A549 (cell line): ENCODE data around the gene CCL4. TPM values are rescaled to one million over a fixed set of nuclear protein-coding genes. Genes with fewer than 3 reads are reported as not detected.
A peak's percentile ranks its signal among the peaks of the same experiment; 100 is the strongest.

Experiments
- ATAC-seq, 2 experiments: fragments of 200-7000 bp in 1 of 2; fragments of >200 bp in 1 of 2; cut with Nextera tagmentation in 1 of 2; cut with Tn5 transposase in 1 of 2; 3 replicates each; pipeline versions ENCODE4 v1.8.0 to v1.9.1; 2018 to 2020; ENCODE audit warnings: mild to moderate bottlenecking in 1 of 2, moderate library complexity in 1 of 2
- CTCF ChIA-PET: fragments of 300-600 bp; sonication (Branson Sonifier 250); formaldehyde crosslinking; extraction: SDS; loops from one replicate; lab custom pipeline; 2021; ENCODE audit warnings: antibody characterized with exemption, inconsistent platforms; lab: Yijun Ruan, JAX
- POLR2A ChIA-PET: fragments of 350-600 bp; formaldehyde crosslinking; extraction: SDS; loops from one replicate; lab custom pipeline; 2021; ENCODE audit warnings: antibody characterized with exemption, inconsistent platforms; lab: Yijun Ruan, JAX
- DNase-seq, 2 experiments: peaks; one replicate each; pipeline versions ENCODE4 v3.0.0 to v3.0.0-alpha.2; 2011 to 2016; ENCODE audit warnings: low read depth in 1 of 2, low spot score in 1 of 2
- FAIRE-seq: peaks from 2 replicates; lab custom pipeline; 2011; peaks lifted over from hg19 to GRCh38; lab: Jason Lieb, UNC
- H3K27ac ChIP-seq, 2 experiments: fragments of >200 bp; sonication (Bioruptor Twin); formaldehyde crosslinking; 3 replicates each; pipeline ENCODE4 v1.5.1; 2016 to 2017
- H3K4me1 ChIP-seq: fragments of >200 bp; sonication (Bioruptor Twin); formaldehyde crosslinking; 3 replicates; pipeline ENCODE4 v1.6.1; 2016
- H3K4me2 ChIP-seq: fragments of >200 bp; sonication (Bioruptor Twin); formaldehyde crosslinking; 3 replicates; pipeline ENCODE4 v1.6.1; 2016
- H3K4me3 ChIP-seq: fragments of >200 bp; sonication (Bioruptor Twin); formaldehyde crosslinking; 3 replicates; pipeline ENCODE4 v1.5.1; 2016
- H3K9me3 ChIP-seq: fragments of >200 bp; sonication (Bioruptor Twin); formaldehyde crosslinking; 3 replicates; pipeline ENCODE4 v1.6.1; 2016
- ATOH8 ChIP-seq: fragments of 250-450 bp; sonication (Bioruptor Pico); IDR thresholded peaks from 2 replicates; pipeline ENCODE4 v1.5.0; 2020; ENCODE audit warnings: low read depth, mild to moderate bottlenecking, moderate library complexity
- CBX8 ChIP-seq: fragments of 200-600 bp; sonication (generic); IDR thresholded peaks from 2 replicates; pipeline ENCODE4 v1.6.1; 2016
- CEBPB ChIP-seq, 2 experiments: fragments of >200 bp in 1 of 2; sonication (Bioruptor Twin) in 1 of 2; formaldehyde crosslinking in 1 of 2; IDR thresholded peaks; 2 replicates each; pipeline ENCODE4 v1.6.1; 2012 to 2016
- CHD4 ChIP-seq: fragments of 200-600 bp; sonication (generic); IDR thresholded peaks from 2 replicates; pipeline ENCODE4 v1.6.1; 2016; ENCODE audit warnings: antibody characterized with exemption, mild to moderate bottlenecking, borderline replicate concordance
- CTCF ChIP-seq: fragments of >200 bp; sonication (Bioruptor Twin); formaldehyde crosslinking; IDR thresholded peaks from 3 replicates; pipeline ENCODE4 v1.5.1; 2016
- E2F6 ChIP-seq: IDR thresholded peaks from 2 replicates; pipeline ENCODE4 v1.6.1; 2012; ENCODE audit warnings: low read depth, borderline replicate concordance
- ESRRA ChIP-seq: fragments of 150-350 bp; IDR thresholded peaks from 2 replicates; pipeline ENCODE4 v1.6.1; 2014; ENCODE audit warnings: mild to moderate bottlenecking, low read length, borderline replicate concordance
- HES2 ChIP-seq: fragments of >200 bp; sonication (Bioruptor Twin); formaldehyde crosslinking; IDR thresholded peaks from 2 replicates; pipeline ENCODE4 v1.6.1; 2016
- HOXA7 ChIP-seq: fragments of 250-450 bp; sonication (Bioruptor Pico); IDR thresholded peaks from 2 replicates; pipeline ENCODE4 v1.5.0; 2020; ENCODE audit warnings: mild to moderate bottlenecking, moderate library complexity
- HOXB5 ChIP-seq: fragments of 250-450 bp; sonication (Bioruptor Pico); IDR thresholded peaks from 2 replicates; pipeline ENCODE4 v1.5.0; 2020; ENCODE audit warnings: mild to moderate bottlenecking, moderate library complexity
- JUNB ChIP-seq: fragments of >200 bp; sonication (Bioruptor Twin); formaldehyde crosslinking; IDR thresholded peaks from 2 replicates; pipeline ENCODE4 v1.6.1; 2016
- MAFK ChIP-seq: fragments of 450-650 bp; IDR thresholded peaks from 2 replicates; pipeline ENCODE4 v1.6.1; 2014; ENCODE audit not compliant: partially characterized antibody
- NPAS2 ChIP-seq: fragments of 250-450 bp; sonication (Bioruptor Pico); IDR thresholded peaks from 2 replicates; pipeline ENCODE4 v1.8.0; 2022; ENCODE audit warnings: mild to moderate bottlenecking, moderate library complexity, borderline replicate concordance
- NR3C1 ChIP-seq: fragments of >200 bp; sonication (Bioruptor Twin); formaldehyde crosslinking; IDR thresholded peaks from 3 replicates; pipeline ENCODE4 v1.6.1; 2017
- RAD21 ChIP-seq, 2 experiments: fragments of >200 bp in 1 of 2; sonication (Bioruptor Twin) in 1 of 2; formaldehyde crosslinking in 1 of 2; IDR thresholded peaks in 1 of 2; conservative IDR thresholded peaks in 1 of 2; 2 replicates in 1 of 2; 3 replicates in 1 of 2; pipeline ENCODE4 v1.6.1; 2012 to 2018; ENCODE audit warnings: inconsistent platforms in 1 of 2
- SMC3 ChIP-seq: fragments of >200 bp; sonication (Bioruptor Twin); formaldehyde crosslinking; IDR thresholded peaks from 3 replicates; pipeline ENCODE4 v1.6.1; 2018; ENCODE audit warnings: inconsistent platforms
- TP53 ChIP-seq: fragments of 250-450 bp; sonication (Bioruptor Pico); IDR thresholded peaks from 2 replicates; pipeline ENCODE4 v1.5.0; 2021; ENCODE audit warnings: mild to moderate bottlenecking, moderate library complexity
- ZFP36 ChIP-seq: fragments of 450-650 bp; IDR thresholded peaks from 2 replicates; pipeline ENCODE4 v1.6.1; 2014; ENCODE audit warnings: borderline replicate concordance; ENCODE audit not compliant: partially characterized antibody
- WGBS: methylation state at CpG from one replicate; pipeline ENCODE4 v1.1.6; 2017; ENCODE audit errors: missing lambda C conversion rate; 5-methylcytosine and 5-hydroxymethylcytosine counted together
- polyA plus RNA-seq, 4 experiments: library from polyadenylated mRNA; depleted of rRNA in 3 of 4; stranded (reverse); fragments of >200 nt; fragmentation: RNase III in 1 of 4; extraction: RNeasy Plus Mini Kit Qiagen cat#74134 plus additional on column Dnase treatment in 1 of 4; gene quantifications; 2 replicates in 3 of 4; 3 replicates in 1 of 4; pipeline ENCODE4 v1.2.3, GENCODE V29; 2011 to 2017
- TF ChIP-seq, protein P1 (sequence below): fragments of 250-450 bp; sonication (Bioruptor Pico); IDR thresholded peaks from 2 replicates; pipeline ENCODE4 v1.5.0; 2021; ENCODE audit warnings: mild to moderate bottlenecking, moderate library complexity, borderline replicate concordance

Gene CCL4
- polyA plus RNA-seq, 2 of the 4 experiments (the other 2 are of a cell fraction) = not detected

GRCh38 chr17:36148559-36149295 is 45.1 kb downstream of the CCL4 start:
- H3K9me3 ChIP-seq = no peaks in the 10 kb centered on the region
- ATAC-seq (peak; percentile 91 to 97), FAIRE-seq (no peak), DNase-seq (peak; percentile 57 to 92)
- peak; percentile 98 for TF ChIP-seq CTCF
- TF ChIP-seq CBX8 = no peak
- TF ChIP-seq SMC3 = peak; percentile 91
- TF ChIP-seq RAD21 (conservative IDR thresholded peaks at IDR 0.05 in 1 of 2, IDR thresholded peaks at IDR 0.05 in 1 of 2) = peak; percentile 90 to 97
- H3K4me2 ChIP-seq = no peak overlapping the region; the same call in 2 of the 3 replicates
- ChIA-PET CTCF (interaction anchor here (0.6 to 8.0 kb wide), 79 partner anchors 10 to 1816 kb away, joined by 3 to 271 read pairs (median 5); partner anchors contain the start of genes CCL14, CCL16, CCL23 and CCL4L2), POLR2A (interaction anchor here (1.1 kb wide), 1 partner anchor 179 kb away, joined by 3 read pairs; no protein-coding TSS in a partner anchor)
- no peak overlapping the region for H3K4me3 ChIP-seq
- 31% methylated on average over 6 of the region's 6 CpGs for WGBS
- no peaks in the 10 kb centered on the region for H3K4me1 ChIP-seq
- no peak overlapping the region for H3K27ac ChIP-seq

DNA sequence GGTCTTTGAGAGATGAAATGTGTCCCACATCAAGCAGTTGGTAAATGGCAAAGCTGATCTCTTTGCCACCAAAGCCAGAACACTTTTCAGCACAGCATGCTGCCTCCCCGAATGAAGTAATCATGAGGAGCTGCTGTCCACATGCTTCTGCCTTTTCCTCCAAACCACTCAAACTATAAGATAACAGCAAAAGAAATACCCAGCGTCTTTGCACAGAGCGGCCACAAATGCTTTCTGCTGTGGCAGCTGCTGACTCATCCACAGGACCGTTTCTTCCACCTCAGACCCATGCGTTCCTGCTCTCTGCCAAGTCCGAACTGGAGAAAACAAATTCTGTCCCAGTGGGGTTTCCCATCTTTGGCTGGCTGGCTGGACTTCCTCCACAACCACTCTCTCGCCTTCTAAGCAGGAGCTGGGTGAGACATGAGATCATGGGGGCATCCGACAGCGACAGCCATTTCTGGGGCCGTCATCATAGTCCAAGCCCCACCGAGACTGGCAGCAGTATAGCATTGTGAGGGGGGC is 45.7 kb downstream of the CCL4 start:
- ATAC-seq (peak; percentile 56 to 59; a peak in 5 of 6 replicates), DNase-seq (peak in 1 of 2 experiments; percentile 14)
- H3K4me3 ChIP-seq = no peak overlapping the region
- no peak overlapping the region for H3K27ac ChIP-seq
- H3K4me2 ChIP-seq = peak overlapping the region; percentile 22; the same call in 1 of the 3 replicates
- POLR2A ChIA-PET = interaction anchor here (1.1 kb wide), 1 partner anchor 180 kb away, joined by 3 read pairs; no protein-coding TSS in a partner anchor
- WGBS = 42% methylated on average over 11 of the region's 11 CpGs
- TF ChIP-seq JUNB = no peak
- no peak for TF ChIP-seq ATOH8 (CRISPR knock-in tag)
- TF ChIP-seq HOXB5 (CRISPR knock-in tag) = no peak
- TF ChIP-seq CTCF = no peak
- no peak for TF ChIP-seq NPAS2 (CRISPR knock-in tag)
- TF ChIP-seq, protein P1, sequence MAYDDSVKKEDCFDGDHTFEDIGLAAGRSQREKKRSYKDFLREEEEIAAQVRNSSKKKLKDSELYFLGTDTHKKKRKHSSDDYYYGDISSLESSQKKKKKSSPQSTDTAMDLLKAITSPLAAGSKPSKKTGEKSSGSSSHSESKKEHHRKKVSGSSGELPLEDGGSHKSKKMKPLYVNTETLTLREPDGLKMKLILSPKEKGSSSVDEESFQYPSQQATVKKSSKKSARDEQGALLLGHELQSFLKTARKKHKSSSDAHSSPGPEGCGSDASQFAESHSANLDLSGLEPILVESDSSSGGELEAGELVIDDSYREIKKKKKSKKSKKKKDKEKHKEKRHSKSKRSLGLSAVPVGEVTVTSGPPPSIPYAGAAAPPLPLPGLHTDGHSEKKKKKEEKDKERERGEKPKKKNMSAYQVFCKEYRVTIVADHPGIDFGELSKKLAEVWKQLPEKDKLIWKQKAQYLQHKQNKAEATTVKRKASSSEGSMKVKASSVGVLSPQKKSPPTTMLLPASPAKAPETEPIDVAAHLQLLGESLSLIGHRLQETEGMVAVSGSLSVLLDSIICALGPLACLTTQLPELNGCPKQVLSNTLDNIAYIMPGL (CRISPR knock-in tag) = no peak
- TF ChIP-seq HOXA7 (CRISPR knock-in tag) = no peak
- TF ChIP-seq SMC3 = no peak
- no peak for TF ChIP-seq CEBPB (IDR thresholded peaks at IDR 0.05)
- TF ChIP-seq CBX8 = no peak
- TF ChIP-seq CHD4 = no peak
- no peak for TF ChIP-seq ZFP36
- no peak for TF ChIP-seq E2F6
- TF ChIP-seq HES2 = no peak
- TF ChIP-seq MAFK = no peak
- TF ChIP-seq ESRRA = no peak
- TF ChIP-seq NR3C1 = no peak
- TF ChIP-seq TP53 (CRISPR knock-in tag) = no peak
- TF ChIP-seq, all 56 proteins: peak for 0
- Histone ChIP-seq H3K4me1 (no peaks in the 10 kb centered on the region), H3K9me3 (no peaks in the 10 kb centered on the region)
- CTCF ChIA-PET = interaction anchor here (0.6 to 8.0 kb wide), 64 partner anchors 11 to 376 kb away, joined by 3 to 271 read pairs (median 5); partner anchors contain the start of genes CCL16, CCL23, CCL4L2 and LYZL6
- no peak for FAIRE-seq
